ENCODE results near the gene SKAP1.
"Not testable (repeated sequence)": the region's sequence is repeated elsewhere in the genome, so short reads cannot be mapped to it uniquely, and the experiment has no call there.

SKAP1 gene

DNA sequence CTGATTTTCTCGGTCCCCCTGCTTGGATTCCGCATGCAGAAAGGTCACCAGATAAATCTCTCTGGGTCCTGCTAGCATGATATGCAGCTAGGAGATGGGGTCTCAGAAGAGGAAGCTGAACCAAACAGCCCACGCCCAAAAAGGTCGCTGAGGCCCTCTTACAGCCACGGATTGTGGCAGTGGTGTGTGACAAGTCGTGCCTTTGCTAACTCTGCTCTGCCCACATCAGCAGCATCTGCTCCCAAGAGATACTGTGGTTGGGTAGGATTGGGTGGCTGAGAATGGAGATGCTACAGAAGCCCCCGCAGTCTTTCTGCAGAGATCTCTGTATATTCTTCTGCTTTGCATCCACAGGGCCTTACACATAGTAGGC is 15.2 kb upstream of the SKAP1 start:
- DNase-seq, result no peak

DNA sequence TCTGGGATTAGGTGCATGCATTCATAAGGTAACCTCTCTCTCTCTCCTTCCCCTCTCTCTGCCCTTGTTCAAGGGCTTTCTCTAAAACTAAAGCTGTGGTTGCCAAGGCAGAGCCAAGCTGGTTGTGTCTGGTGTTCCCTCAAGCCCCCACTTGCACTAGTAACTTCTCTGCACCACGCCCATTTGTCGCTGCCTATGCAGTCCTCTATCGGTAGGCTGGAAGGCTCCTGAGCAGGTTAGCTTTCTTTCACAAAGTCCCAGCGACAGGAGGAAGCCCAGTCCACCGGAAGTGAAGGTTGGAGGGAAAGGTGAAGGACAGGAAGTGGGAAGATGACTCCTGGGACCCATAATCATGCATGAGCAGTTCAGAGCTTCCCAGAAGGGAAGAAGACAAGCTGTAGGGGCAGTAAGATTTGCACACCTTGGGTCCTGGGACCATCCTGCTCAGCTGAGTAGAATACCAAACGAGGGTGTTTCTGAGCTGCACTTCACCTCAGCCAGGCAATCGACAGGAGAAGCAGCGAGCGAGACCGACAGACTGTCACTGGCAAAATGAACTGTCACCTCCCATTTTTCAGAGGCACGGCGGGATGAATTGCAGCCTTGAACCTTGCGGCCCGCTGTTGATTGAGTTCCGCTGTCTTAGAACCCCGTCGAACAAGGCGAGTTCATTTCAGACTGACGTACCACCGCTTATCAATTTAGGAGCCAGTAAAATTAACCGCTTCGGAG is 14.7 kb upstream of the SKAP1 start:
- no peak for DNase-seq

DNA sequence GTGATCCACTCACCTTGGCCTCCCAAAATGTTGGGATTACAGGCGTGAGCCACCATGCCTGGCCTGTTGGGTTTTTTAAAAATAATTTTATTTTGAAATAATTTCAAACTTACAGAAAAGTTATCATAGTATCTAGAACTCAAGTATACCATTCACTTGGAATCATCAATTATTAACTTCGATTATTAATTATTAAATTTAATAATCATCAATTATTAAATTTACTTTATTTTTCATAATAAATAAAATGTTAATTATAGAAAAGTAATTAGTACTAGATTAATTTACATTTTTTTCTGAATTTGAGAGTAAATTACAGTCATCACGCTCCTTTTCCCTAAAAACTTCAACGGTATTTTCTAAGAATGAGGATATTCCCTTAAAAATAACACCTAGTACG is 13.7 kb upstream of the SKAP1 start:
- DNase-seq, result no peak

DNA sequence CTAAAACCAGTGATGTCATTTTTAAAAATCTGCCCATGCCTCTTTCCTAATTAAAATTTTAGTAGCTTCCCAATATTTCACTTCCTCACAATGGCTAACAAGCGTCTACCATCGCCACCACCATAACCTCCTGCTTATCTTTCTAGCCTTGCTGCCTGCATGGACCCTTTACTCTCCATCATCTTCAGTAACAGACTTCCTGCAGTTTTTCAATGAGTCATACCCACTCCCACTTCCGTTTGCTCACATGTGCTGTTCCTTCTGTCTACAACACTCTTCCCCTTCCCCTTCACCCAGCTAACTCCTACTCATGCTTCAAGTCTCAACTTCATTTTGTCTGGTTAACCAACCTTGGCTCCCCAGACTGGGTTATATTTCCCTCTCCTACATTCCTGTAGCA is 12.8 kb upstream of the SKAP1 start:
- peak; percentile 98 to 99 for DNase-seq

DNA sequence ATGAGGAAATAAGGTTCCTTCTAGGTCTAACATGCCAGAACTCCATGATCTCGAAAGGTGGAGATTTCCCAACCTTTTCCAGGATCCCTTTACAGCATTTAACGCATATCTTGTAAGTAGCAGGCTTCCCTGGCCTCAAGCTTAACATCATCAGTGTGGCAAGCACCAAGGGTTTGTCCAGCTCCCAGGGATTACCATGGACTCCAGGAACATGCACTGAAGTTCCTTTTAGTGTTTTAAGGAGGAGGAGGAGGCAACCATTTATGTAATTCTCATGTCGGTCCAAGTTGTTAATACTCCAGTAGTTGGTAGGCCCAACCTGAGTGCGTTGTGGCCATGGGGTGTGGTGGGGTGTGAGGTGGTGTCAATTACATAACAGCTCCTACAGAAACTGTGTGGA is 11.8 kb upstream of the SKAP1 start:
- DNase-seq, result no peak

DNA sequence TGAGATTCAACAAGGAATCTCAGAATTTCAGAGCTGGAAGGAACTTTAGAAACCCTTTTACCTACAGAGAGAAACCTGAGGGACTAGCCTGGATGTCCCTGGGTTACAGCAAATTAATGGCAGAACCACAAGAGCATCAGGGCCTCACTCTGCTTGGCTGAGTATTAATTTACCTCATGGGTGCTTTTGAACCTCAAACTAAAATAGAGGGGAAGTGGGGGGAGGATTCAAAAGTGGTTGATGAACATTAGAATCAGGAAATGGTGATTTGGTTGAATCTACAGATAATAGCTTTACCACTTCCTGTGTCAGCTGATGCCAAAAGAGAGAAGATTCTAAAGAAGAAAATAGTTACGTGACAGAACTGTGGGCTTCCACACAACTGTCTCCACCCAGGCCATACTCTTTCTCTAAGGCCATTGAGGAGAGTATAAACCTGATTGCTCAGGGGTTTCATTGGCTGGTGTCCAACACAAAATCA is 11.3 kb upstream of the SKAP1 start:
- DNase-seq, result peak; percentile 98

DNA sequence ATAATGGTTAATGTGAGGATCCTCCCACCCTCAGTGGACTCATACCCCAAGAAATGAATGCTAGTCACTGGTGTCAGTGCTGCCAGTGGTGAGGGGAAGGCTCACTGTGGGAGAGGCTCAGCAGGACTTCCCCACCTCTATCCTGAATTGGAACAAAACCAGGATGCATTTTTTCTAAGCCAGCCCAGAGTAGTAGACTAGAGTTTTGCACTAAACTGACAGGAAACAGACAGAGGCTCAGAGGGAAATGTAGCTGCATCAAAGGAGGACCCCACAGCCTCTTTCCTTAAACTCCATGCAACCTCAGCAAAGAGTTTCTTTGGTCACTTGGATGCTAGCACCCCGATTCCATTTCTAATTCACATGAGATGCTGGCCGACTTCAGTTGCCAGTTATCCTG is 10.7 kb upstream of the SKAP1 start:
- peak; percentile 89 to 91 for DNase-seq

DNA sequence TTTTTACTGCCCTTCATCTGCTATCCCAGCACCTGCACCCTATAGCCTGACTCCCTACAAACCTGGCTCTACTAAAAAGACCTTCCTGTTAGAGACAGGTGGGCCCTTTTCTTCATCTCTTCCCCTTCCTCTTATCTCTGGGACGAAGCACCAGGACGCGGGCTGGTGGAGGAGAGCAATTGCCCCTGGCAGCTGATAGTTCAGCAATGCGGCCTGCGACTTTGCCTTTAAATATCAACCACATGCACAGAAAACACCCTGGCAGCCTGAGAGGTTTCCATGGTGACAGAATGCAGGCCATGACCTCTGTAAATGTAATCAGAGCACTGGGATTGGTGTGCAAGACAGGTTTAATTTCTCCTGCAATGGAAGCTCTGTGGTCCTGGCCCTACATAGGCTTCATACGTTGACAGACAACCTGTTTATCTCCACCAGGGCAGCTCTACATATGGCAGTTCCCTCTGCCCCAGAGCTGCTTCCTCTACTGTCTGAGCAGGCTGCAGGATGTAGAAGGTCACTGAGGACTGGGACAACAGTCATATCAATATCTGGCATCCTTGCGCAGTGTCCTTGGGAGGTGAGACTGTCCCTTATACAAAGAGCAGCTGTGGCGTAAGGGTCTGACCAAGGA is 10.0 kb upstream of the SKAP1 start:
- peak in 1 of 2 experiments; percentile 29 for DNase-seq

DNA sequence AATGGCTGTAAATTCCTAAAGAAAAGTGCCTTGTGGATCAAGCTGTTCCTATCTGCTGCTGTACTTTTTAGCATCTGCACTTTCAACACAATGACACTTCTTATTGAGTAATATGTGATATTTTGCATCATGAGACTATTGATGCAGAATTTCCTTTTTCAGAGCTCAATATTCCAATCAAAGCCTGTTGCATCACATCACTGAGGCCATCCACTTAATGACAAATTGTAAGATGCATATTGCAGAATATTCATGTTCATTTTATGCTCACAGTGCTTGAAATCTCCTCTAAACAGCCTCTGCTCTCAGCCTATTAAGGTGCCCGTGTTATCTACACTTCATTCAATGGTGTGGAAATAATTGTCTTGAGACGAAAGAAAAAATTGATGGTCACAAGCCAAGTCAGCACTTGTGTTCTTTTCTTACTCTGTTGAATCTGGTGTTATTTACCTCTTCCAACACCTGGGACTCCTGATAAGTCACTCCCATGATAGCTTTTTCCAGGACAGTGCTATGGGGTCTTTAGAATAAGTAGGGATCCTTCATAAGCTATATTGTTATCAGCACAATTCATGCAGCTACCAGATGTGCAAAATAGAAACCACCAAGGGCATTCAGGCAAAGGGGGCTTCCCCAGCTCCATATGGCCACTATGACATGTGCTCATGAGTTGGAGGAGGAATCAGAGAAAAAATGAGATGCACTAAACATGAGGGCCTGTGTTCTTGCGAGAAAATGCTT is 9.3 kb upstream of the SKAP1 start:
- no peak for DNase-seq

DNA sequence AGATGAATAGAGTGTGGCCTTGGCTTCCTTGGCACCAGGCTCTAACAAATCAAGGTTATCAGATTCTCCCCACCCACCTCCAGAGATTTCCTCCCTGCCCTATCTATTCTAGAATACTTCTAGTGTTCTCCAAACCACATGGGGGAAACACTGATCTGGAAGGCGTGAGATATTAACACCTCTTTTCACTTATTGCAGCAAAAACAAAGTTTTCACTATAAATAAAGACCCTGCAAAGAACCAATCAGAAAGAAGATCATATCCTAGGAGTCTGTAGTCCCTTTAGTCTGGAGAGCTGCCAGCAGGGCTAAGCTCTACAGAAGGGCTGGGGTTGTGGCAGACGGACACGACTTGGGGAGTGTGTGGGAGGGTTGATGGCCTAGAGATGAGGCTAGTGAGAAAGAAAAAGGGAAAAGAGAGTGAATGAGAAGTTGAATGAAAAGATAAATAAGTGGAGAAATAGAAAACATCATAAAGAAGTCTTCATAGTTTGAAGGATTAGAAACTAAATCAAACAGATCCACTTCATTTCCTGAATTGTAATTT is 8.6 kb upstream of the SKAP1 start:
- no peak for DNase-seq

DNA sequence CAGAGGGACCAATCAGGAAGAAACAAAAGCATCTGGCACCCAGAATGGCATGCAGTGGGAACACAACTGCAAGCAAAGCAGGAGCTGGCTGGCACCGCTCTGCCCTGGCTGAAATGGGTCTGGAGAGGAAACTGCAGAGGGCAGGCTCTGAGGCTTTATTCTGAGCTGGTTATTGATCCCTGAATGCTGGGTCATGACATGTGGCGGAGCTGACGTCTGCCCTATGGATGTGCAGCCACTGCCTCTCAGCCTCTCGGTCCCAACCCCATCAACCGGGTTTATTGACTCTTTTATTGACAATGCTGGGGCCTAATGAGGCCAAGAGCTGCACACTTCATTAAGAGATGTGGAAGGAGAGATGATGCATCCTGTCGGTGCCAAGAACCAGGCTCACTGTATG is 3.9 kb upstream of the SKAP1 start:
- DNase-seq, result no peak

DNA sequence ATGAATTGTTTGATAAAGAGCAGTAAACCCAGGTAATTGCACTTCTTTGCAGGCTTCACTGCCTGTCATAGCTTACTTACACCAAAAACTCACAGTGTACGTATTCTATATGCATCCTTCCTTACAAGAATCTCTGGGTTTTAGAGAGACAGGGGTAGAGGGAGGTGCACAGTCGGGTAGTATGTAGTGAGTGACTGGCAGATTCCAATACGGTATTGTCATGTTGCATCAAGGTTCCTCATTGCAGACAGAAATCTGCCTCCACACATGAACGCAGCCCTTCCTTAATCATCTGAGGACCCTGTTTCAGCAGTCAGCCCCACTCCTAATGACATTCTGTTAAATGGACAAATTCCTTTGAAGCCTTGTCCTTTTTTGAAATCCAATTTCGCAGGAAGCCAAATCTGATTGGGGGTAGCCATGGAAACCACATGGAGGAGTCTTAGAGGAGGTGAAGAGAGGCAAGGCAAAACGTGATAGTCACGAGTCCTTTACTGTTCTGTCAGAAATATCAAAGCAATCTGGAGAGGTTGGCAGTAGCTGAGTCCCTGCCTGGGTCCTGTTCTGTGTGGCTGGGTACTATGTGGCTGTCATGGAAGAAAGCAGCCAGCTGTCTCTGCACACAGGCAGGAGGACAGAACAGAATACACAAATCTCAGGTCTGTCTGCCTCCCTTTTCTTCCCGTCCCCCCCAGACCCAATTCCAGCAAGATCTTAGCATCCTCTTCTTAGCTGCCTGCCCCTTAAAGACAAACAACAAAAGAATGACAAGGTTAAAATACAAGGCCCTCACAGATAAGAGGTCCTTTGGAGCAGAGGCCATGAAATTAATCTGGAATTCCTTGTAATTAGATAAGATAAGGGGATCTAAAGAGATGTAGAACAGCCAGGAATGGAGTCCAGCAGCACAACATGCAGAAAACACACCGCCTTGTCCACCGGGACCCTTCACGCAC is 3.1 kb upstream of the SKAP1 start:
- DNase-seq, result no peak

DNA sequence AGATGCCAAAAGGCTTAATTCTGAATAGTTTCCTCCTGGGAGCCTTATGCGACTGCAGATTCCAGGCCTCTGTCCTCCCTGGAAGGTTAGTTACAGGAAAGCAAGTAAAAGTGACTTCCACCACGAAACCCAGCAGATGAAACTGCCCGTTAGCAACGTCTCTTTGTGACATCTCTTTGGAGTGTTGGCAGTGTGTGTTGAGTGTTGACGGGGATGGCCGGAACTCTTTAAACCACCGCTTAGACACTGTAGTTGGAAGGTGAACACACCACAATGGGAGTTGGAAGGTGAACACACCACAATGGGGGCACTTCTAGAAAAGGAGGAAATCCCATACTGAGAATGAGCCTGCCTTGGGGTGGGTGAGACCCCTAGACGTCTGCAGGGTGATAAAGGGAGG is 858 bp downstream of the SKAP1 start:
- no peak for DNase-seq

DNA sequence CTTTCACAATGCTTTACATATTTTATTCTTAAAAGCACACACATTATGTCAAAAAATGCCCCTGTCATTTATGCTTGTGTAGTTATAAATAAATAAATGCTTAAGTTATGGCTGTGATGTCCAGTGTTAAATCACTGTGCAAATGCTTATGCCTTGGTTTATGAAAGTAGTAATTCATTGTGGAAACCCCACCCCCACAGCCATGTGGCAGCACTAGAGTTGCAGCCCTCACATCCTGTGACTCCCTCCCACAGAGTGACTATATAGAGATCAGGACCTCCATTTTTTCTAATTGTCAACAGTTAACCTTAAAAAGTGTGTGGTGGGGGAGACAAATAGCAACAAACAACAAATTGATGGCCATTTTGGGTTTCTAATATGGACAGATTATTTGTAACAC is 2.4 kb downstream of the SKAP1 start:
- DNase-seq, result no peak

DNA sequence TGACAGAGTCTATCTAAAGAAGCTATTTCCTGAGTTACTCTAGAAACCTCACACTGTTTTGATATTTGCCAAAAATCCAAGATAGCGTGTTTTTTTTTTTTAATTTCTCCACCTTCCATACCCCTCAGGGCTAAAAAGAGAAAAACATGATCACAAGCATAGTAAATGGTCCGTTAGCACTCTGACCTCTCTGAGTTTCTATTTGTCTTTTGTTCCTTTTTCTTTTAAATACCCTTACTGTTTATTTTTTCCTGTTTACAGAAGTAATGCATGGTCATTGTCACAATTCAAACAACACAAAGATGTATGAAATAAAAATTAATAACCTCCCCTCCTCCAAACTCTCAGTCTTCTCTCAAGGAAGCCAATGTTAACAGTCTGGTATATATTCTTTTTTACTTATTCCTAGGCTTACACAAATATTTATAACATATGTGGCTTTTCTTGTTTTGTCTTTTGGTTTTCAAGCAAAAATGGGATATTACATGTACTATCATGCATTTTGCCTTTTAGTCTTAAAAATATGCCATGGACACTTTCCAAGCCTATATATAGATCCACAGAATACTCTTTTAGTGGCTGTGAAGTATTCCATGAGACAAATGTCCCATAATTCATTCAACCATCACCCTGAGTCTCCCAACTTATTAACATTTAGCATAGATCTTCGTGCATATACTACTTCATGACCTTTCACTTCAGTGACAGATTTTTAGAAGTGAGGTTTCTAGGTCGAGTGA is 3.1 kb downstream of the SKAP1 start:
- no peak for DNase-seq

DNA sequence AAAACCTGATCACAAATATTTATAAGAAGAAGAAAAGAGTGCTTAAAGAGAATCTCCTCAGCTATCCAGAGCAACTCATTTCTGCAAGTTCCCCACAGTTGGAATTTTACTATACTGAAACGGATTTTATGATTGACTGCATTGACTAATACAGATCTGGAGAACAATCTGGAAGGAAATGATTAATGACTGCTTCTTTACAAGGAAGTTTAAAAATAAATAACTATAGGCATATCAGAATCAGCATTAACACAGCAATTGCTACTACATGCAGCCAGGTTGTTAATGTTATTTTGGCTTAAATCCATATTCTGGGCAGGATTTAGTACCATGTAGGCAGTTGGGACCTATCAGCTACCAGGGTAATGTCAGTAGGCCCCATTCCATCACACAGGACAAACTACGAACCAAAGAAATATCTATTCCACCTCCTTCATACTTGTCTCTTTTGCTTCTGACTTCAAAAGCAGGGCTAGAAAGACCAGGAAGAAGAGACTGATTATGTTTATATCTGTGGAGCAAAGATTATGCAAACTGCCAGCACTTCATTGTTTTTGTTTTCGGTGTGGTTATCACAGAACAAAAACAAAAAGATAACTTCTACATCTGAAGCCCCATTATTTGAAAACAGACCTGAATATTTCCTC is 3.9 kb downstream of the SKAP1 start:
- DNase-seq, result no peak

DNA sequence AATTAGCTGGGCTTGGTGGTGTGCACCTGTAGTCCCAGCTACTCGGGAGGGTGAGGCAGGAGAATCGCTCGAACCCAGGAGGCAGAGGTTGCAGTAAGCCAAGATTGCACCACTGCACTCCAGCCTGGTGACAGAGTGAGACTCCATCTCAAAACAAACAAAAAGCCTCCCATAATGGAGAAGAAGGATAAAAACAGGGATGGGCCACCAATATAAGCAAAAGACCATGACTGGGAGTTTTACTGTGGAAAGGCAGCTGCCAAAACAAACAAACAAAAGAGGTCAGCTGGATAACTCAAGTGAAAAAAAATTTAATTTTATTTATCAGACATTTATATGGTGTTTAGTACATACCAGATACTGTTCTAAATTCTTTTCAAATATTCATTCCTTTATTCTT is 8.0 kb downstream of the SKAP1 start:
- DNase-seq, result not testable (repeated sequence)

DNA sequence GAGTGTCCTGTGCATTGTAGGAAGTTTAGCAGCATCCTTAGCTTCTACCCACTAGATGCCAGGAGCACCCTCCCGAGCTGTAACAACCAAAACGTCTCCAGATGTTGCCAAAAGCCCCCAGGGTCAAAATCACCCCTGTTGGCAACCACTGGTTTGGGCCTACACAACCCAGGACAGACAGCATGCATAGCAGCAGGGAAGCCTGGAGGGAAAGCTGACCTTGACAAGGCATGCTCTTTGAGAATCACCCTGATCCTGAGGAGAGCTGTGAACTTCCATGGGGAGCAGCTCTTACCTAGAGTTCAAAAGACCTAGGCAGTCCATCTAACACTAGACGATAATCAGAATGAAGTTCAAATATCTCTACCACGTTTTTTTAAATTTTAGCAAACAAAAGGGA is 9.2 kb downstream of the SKAP1 start:
- no peak for DNase-seq

DNA sequence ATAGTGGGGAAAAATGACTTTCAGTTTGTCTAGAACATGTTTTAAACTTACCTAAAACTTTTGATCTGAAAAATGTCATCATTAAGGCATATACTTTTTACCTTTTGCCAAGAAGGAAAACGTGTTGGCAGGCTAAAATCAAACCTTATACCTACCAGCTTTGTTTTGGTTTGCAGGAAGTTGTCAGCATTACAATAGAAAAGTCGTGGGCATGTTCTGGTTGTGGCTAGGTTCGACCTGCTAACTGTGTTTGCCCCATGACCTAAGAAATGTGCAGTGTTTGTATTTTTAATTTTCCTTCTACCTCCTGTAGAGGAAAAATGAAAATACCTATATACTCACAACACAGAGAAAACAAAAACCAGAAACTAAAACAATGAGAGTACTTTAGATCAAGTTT is 13.0 kb downstream of the SKAP1 start:
- DNase-seq, result no peak

DNA sequence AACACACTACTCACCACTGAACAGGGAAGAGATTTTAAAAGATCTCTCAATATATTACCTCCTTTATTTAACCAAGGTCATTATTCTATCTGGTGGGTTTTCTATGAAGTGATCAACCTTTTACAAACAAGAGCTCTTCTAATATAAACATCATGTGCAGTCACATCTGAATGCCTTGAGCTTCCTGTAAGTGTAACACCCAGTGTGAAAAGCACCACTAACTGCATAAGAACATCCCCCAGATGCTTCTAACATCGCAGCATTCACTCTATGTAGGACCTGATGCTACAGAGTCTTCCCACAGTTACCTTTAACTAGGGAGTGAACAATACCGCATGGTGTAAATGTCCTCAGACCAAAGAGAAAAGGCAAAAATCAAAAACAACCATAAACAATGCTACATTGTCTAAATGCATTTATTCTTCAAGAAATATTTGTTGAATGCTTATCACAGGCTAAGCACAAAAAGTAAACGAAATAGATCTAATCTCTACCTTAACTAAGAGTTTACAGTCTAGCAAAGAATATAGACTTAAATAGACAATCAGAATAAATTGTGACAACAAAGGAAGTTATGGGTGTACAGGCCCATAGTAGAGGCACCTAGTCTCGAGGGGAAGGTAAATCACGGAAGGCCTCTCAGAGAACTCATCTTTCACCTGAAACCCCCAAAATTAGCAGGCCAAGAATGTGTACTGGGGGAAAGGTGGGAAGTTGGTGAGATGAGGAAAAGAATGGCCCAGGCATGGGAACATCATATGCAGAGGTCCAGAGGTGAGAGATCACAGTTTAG is 16.2 kb downstream of the SKAP1 start:
- no peak for DNase-seq

DNA sequence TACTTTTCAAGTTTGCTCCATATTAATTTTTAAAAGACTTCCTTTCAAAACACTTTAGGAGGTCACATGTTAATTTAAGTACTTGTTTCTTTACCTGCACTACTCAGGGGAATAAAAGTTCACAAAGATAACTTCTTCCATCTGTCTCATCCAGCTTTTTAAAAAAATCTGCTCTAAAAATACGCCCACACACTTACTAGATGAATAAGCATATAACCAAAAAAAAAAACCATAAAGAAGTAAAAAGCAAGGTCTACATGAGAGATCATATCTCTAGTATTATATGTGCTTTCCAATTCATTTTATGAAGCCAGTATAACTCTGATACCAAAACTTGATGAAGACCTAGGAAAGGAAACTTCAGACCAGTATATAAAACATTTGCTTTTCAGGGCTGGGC is 17.2 kb downstream of the SKAP1 start:
- no peak for DNase-seq
